ENCODE data around the gene GAST.

DNA sequence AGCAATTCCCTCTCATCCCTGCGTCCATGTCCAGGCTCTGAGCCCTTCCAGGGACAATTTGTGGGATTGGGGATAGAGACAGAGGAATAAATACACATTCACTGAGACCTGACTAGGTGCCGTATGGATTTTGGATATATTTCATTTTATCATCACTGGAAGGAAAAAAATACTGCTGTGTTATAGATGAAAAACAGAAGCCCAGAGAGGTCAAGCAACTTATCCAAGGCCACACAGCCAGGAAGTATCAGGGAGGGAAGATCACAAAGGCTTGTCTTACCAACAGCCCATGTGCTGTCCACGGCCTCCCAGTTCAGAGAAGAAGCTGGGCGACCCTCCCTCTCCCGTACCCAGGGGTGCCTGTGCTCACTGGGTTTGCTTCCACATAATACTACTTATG lies 28.4 kb downstream of the GAST start:
- TF ChIP-seq, protein P1, sequence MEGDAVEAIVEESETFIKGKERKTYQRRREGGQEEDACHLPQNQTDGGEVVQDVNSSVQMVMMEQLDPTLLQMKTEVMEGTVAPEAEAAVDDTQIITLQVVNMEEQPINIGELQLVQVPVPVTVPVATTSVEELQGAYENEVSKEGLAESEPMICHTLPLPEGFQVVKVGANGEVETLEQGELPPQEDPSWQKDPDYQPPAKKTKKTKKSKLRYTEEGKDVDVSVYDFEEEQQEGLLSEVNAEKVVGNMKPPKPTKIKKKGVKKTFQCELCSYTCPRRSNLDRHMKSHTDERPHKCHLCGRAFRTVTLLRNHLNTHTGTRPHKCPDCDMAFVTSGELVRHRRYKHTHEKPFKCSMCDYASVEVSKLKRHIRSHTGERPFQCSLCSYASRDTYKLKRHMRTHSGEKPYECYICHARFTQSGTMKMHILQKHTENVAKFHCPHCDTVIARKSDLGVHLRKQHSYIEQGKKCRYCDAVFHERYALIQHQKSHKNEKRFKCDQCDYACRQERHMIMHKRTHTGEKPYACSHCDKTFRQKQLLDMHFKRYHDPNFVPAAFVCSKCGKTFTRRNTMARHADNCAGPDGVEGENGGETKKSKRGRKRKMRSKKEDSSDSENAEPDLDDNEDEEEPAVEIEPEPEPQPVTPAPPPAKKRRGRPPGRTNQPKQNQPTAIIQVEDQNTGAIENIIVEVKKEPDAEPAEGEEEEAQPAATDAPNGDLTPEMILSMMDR (IDR thresholded peaks at IDR 0.05) = no peak
- TF ChIP-seq EZH2 (IDR thresholded peaks at IDR 0.05) = no peak
